C4-2B (cell line): Measurements from ENCODE around the gene MTA1.
A peak's percentile ranks its signal among the peaks of the same experiment; 100 is the strongest.

ENCODE experiments used
- H3K27ac ChIP-seq: fragments of 450-650 bp; 2 replicates; pipeline ENCODE4 v1.5.1; 2017
- CTCF ChIP-seq: fragments of 450-650 bp; conservative IDR thresholded peaks from 2 replicates; pipeline ENCODE4 v1.5.1; 2017; ENCODE audit warnings: mild to moderate bottlenecking
- ZFX ChIP-seq: fragments of 450-650 bp; IDR thresholded peaks from 2 replicates; pipeline ENCODE4 v1.6.1; 2017

The MTA1 gene

GRCh38 chr14:105491366-105491973 is 71.8 kb downstream of the MTA1 start:
- H3K27ac ChIP-seq, result peak overlapping the region; percentile 93
- TF ChIP-seq ZFX, result peak; percentile 41; the same call in 1 of the 2 replicates
- no peak for TF ChIP-seq CTCF

DNA sequence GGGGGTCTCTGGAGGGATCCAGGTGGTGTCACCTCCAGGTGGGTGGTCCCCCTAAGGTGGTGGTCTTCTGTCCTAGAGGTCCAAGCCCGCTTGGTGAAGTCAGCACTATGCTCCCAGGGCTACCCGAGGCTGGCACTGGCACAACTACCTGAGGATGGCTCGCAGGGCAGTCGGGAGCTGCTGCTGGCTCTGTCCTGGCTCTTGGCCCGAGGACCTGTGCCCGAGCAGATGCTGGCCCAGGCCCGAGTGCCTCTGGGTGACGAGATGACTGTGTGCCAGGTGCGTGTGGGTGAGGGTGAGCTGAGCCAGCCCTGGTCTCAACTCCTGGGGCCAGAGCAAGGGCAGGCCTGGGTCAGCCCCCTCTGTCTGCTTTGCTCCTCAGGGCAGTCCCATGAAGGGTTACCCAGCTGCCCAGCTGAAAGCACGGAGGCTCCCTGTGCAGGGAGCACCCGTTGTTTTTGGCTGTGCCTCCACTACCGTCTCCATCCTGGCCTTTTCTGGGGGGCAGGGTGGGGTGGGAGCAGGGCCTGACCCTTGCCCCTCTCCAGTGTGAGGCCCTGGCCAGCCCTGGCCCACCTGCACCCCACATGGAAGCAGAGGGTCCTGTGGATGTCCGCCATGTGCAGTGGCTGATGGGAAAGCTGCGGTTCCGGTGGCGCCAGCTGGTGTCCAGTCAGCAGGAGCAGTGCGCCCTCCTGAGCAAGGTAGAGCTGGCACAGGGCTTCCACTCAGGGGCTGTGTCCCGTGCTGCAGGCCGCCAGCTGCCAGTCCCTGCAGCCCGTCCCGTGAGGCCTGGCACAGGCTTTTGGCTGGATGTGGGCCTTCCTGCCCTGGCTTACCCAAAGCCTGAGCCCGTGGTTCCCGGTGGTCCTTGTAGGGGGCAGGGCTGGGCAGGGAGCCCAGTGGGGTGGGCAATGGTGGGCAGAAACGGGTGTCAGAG is 72.7 kb downstream of the MTA1 start:
- TF ChIP-seq CTCF, result no peak
- H3K27ac ChIP-seq, result peak overlapping the region; percentile 93

GRCh38 chr14:105492971-105493871 is 73.6 kb downstream of the MTA1 start:
- H3K27ac ChIP-seq, result peak overlapping the region; percentile 93
- TF ChIP-seq CTCF (no peak), ZFX (no peak)

DNA sequence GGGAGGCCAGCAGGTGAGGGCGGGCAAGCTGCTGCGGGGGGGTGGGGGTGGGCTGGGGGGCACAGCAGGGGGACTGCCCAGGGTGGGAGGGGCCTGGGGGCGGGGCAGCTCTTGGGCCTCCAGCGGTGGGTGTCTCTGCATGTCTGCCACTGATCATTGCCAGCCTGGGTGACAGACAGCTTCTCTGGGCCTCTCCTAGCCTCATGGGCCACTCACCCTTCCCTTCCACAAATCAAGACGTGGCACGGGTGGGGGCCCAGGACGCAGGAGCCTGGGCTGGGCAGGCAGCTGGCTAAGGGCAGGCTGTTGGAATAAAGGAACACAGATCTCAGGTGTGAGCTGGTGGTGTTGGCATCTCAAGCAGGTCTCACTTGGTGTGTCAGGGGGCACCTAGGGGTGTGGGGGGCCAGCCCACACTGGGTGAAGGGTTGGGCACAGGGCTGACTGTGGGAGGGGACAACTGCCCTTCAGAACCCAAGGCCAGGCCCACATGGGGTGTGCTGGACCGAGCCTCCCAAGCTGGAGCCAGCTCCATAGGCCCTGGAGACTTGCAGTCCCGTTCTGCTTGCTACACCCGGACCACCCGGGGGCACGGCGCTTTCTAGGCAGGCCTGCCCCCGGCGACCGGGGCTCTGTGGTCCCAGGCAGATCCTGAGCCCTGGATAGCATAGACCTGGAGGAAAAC is 74.4 kb downstream of the MTA1 start:
- TF ChIP-seq ZFX, result no peak
- TF ChIP-seq CTCF, result no peak
- H3K27ac ChIP-seq, result peak overlapping the region; percentile 83; the same call in 1 of the 2 replicates

DNA sequence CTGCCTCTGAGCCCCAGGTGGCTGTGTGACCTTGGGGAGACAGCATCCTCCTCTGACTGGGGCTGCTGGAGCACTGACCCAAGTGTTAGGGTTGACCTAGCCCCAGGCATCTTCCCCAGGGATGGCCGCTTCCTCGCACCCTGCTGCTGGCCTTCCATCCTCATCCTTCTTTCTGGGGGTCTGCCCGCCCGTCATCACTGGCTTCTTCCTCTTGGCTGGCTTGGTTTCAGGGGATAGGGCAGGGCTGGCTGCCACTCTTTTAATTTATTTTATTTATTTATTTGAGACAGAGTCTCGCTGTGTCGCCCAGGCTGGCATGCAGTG is 74.9 kb downstream of the MTA1 start:
- H3K27ac ChIP-seq, result peak overlapping the region; percentile 83
- no peak for TF ChIP-seq CTCF
- TF ChIP-seq ZFX, result no peak

- peak overlapping the region; percentile 83 for H3K27ac ChIP-seq
- TF ChIP-seq CTCF, result no peak
- no peak for TF ChIP-seq ZFX
Observed at GRCh38 chr14:105495101-105495989, 75.7 kb downstream of the MTA1 start.
